Measurements from ENCODE around the gene DCDC2.
"Not testable (repeated sequence)": the region's sequence is repeated elsewhere in the genome, so short reads cannot be mapped to it uniquely, and the experiment has no call there.

DCDC2 gene

DNA sequence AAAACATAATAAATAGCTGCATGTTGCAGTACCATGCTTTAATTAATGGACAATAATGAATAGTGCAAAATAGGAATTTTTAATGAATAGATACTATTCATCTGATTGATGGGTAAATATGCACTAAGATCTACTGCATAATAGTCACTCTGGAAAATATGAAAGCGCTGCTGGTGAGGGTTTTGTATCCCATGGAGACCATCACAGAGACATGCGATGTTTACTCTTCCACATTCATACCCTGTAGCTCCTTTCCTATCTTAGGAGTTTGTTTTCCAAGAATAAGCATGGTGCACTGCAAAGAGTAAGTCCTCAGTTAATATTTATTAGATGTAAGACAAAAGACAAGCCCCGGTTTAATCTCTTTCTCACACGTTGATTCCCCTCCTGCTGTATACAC lies 150.4 kb downstream of the DCDC2 start:
- DNase-seq, result no peak

DNA sequence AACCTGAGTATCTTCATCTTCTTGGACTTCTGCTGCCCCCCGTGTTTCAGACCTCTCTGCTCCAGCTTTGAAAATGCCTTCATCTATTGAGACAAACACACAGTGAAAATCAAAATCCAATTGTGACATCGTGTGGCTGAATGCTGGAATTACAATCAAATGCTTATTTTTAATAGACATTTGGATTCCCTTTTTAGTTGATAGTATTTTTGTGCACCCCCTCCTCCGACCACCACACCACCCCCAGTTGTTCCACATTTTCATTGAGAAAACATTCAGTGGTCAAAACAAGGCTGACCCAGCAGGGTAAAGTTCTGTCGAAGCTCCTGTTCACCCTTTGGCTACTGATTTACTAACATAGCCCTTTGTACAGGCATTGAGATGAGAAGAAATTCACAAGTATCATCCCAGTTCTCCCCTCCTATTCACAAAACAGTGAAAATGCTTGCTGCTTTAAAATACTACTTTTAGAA lies 152.8 kb downstream of the DCDC2 start:
- peak; percentile 47 to 61 for DNase-seq

- DNase-seq, result not testable (repeated sequence)
Observed at GRCh38 chr6:24204113-24204512, 153.7 kb downstream of the DCDC2 start.

DNA sequence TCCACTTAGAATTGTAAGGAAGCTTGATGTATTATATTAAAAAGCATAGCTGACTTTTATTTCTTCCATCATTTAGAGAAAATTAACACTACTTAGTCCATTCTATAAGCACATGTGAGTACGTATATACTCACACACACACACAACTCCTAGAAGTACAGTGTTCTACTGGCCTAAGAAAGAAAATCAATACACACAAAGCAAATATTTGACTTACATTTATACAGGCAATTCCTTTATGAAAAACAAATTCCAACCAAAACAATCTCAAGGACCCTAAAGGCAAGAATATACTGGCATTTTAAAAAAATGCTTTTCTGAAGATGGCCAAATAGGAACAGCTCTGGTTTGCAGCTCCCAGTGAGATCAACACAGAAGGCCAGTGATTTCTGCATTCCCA lies 160.0 kb downstream of the DCDC2 start:
- DNase-seq, result no peak

GRCh38 chr6:24195836-24196597 lies 161.8 kb downstream of the DCDC2 start:
- DNase-seq, result peak; percentile 3 to 38

DNA sequence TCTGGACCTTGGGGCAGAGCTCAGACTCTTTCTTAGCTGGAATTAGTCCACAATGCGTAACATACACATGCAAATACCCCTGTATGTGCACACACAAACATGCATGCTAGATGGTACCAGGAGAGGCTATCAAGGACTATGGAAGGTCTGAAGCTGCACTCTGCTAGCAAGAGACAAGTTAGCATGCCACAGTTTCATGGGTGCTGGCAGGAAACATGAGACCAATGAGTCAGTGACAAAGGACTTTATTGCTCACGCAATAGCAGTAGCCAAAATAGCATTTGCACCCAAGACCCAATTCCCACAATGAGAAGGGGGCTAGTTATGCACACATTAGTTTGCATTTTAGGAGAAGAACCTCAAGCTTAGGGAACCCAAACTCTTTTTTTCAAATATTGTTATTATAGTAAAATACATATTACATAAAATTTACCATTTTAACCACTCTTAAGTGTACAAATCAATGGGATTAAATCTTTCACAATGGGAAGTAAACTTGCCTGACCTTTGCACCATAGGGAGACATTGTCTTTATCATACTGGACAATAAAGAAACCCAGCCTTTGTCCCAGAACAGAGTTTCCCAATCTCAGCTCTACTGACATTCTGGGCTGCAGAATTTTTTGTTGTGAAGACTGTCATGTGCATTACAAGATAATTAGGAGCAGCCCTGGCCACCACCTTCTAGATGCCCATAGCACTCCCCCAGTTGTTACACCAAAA lies 162.7 kb downstream of the DCDC2 start:
- DNase-seq, result peak; percentile 42 to 46

DNA sequence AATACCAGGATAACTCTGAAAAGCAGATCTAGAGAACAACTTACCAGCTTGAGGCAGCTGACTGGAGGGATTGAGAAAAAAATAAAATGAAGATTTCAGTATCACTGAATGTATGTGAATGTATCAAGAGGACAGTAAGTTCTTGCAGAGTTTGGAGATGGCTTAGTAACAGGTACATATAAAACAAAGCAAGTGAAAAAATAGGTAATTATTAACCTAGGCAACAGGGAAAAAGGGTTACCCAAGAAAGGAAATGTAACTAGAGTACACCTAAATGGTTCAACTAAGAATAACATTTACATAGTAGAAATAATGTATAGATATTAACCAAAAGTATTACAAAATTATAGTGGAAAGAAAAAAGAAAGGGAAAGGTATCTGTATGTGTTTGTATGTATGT lies 164.5 kb downstream of the DCDC2 start:
- DNase-seq, result no peak

DNA sequence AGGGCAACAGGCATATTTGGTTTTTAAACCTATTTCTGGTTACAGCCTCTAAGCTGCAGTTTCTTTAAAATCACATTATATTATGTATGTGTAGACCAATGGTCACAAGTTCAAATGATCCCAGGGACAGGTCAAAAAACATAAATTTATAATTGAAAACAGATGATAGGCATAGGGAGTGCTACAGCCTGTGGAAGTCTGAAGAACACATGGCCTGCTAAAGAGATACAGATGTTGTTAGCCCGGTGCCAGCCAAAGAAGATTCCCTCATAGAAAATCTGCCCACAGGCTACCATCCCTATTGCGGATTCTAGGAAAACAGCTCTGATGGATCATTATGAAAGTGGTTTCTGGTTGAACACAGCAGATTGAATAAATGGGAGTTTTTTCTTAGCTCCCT lies 166.5 kb downstream of the DCDC2 start:
- DNase-seq, result no peak

GRCh38 chr6:24188578-24189080 lies 169.2 kb downstream of the DCDC2 start:
- DNase-seq, result no peak

DNA sequence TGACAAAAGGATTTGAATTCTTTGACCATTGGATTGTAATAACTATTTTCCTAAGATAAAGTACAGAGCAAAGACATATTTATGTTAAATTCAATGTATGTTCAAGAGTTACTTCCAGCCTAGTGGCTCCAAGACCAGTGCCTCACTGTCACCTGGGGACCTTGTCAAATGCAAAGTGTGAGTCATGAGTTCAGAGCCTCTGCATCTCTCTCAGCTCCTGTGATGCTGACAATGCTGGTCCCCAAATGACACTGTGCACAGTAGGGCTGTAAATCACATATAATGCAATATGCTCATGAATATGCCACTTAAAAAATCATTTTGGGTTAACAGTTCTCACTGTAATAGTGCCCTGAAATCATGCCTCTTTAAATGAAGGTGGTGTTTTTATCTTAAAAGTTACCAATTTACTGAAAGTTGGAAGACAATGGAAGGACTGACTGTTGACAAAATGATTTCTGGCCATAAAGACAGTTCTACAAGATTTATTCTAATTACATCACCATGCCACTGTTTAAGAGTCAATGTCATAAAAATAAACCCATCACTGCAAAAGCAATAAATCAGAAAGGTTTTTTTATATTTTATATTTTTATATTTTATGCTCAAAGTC lies 169.8 kb downstream of the DCDC2 start:
- DNase-seq, result no peak

GRCh38 chr6:24186349-24186748 lies 171.5 kb downstream of the DCDC2 start:
- DNase-seq, result no peak

DNA sequence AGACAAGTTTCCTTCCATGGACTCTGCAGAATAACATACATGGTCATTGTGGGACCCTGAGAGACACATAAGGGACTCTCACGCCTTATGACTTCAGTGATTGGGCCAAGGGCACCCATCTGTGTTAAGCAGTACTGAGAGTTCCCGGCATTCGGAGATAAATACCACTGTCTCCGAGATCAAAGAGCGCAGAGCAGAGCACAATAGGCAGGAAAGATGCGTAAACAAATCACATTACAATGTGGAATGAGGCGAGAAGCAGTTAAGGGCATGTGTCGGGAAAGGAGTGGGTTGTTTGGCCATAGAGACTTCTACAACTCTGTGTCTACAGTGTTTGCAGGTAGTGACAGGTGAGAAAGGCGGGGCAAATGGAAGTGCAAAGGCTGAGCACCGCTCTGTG lies 174.3 kb downstream of the DCDC2 start:
- no peak for DNase-seq

DNA sequence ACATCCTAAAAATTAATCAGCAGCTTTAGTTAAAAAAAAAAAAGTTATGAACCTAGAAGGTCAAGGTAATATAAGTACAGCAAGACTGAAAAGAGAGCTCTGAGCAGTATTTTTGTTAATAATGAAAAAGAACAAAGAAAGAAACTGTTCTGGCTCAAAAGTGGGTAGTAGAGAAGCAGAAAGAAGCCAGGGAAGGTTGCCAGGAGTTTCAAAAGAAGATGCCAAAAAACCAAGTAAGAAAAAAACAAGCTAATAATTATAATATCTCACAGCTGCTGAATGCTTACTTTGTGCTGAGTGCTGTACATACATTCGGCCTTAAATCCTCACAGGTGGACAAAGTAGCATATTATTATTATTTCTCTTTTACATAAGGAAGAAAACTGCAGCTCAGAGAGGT lies 200.0 kb downstream of the DCDC2 start:
- no peak for DNase-seq

GRCh38 chr6:24154121-24154520 lies 203.7 kb downstream of the DCDC2 start:
- DNase-seq, result no peak

DNA sequence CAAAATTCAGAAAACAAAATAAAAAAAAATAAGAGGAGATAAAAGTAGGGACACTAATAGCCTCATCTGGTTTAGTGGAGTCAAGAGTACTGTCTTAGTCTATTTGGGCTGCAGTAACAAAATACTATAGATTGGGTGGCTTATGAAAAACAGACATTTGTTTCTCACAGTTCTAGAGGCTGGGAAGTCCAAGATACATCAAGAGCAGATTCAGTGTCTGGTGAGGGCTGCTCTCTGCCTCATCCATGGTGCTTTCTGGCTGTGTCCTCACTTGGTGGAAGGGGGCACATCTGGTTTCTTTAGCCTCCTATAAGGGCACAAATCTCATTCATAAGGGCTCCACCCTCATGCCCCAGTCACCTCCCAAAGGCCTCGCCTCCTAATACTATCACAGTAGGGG lies 205.8 kb downstream of the DCDC2 start:
- DNase-seq, result no peak

DNA sequence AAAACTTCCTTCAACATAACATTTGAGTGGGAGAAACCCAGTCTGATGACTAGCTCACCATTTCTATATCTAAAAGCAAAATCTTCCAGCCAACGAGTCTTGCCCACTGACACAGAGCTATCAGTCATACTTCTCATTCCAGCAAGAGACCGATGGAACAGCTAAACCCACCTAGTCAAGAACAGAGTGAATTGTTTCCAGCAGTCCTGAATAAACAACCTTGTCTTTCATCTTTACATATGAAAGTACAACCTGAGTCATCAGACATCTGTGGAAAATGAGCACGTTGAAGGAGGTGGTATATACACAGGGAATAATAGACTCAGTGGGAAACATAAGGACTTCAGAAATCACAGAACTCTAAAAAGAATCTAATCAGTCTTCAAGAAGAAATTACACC lies 208.0 kb downstream of the DCDC2 start:
- DNase-seq, result no peak

DNA sequence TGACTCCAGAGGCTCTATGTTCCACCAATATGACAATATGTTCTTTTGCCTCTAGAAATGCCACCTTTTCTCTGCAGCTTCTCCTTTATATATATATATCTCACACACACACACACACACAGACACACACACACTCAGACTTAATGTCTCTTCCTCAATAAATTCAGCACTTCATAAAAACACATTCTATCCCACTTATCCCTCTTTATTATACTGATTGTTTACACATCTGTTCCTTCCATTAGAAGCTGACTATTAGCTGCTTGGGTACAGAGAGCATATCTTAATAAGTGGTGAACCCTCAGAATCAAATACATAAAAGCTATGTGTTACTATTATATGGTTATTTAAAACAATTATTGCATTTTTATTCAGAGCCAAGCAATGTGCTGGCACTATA lies 208.6 kb downstream of the DCDC2 start:
- DNase-seq, result no peak

- DNase-seq, result no peak
Observed at GRCh38 chr6:24148684-24149083, 209.2 kb downstream of the DCDC2 start.

DNA sequence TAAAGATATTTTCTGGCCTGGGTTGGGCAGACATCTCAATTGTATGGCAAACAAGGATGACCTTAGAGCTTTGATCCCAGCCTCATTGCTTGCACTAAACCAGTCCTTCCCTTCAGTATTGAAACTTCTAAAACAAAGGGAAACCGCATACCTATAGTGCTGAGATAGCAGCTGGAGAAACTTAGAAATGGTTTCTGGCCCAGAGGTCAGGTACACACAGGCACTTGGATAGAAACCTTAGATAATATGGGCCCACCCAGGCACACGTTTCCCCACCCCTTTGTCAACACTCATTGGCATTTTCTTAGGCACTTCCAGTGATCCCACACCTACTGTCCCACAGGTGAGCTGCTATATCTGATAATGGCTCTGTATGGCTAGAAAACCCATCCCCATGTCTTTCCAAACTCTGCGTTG lies 209.7 kb downstream of the DCDC2 start:
- no peak for DNase-seq

DNA sequence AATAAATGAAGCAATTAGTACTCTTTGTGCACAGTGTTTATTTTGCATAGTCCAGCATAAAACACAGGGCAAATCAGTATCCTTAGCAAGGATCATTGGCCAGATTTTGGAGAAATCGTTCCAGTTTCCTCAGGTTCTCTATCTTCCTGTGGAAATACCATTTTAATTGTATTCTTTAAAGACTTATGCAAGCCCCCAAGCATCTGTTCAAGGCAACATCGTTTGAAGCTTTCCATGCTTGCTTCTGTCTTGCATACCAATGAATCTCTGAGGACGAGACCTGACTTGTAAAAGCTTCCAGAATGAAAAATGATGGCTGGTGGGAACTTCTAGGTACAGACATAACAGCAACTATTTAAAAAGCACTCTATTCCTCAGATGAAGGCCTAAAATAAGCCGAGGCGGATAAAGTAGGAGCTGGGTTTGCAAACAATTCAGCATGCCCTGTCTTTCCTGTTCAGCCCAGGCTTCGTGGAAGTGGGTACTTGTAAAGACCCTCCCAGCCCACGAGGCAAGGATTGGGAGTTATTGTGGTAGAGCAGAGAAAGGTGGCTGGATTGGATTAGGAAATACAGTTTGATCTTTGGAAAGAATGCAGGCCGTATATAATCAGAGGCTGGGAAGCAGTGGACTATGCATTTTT lies 210.2 kb downstream of the DCDC2 start:
- DNase-seq, result no peak

GRCh38 chr6:24146871-24147270 lies 211.0 kb downstream of the DCDC2 start:
- DNase-seq, result no peak

DNA sequence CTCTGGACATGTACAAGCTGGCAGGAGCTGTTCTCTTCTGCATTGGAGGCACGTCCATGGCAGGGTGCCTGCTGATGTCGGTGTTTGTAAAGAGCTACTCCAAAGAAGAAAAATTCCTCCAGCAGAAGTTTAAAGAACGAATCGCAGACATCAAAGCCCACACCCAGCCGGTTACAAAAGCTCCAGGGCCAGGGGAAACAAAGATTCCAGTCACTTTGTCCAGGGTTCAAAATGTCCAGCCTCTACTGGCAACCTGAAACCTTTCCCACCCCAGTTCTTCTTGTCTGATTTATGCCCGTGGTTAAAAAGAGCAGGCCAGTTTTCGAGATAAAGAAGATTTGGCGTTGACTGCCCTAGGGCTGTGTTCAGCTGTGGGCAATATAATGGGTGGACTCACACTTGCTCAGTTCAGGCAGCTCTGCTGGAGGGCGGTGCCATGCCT lies 212.1 kb downstream of the DCDC2 start:
- no peak for DNase-seq

GRCh38 chr6:24142733-24143132 lies 215.1 kb downstream of the DCDC2 start:
- DNase-seq, result not testable (repeated sequence)
